Epidermal melanocyte (primary cell): ENCODE data around the gene ITGAE.
"Not testable (repeated sequence)": the region's sequence is repeated elsewhere in the genome, so short reads cannot be mapped to it uniquely, and the experiment has no call there.

Source experiments
- DNase-seq: peaks from one replicate; pipeline ENCODE4 v3.0.0; 2011; ENCODE audit warnings: low spot score; ENCODE audit not compliant: insufficient read length

Gene ITGAE

GRCh38 chr17:3800362-3801271, at the start of gene ITGAE:
Gene ITGAE (minus strand): TSS chr17:3801188. CDS start chr17:3801144, 44 bp downstream.
- DNase-seq: no peak

GRCh38 chr17:3848229-3848835, 47.3 kb upstream of the ITGAE start:
- no peak for DNase-seq

GRCh38 chr17:3847165-3847670, 46.2 kb upstream of the ITGAE start:
- no peak for DNase-seq

GRCh38 chr17:3846437-3847164, 45.6 kb upstream of the ITGAE start:
- peak; percentile 98 for DNase-seq

- no peak for DNase-seq
These were observed 44.8 kb upstream of the ITGAE start, which contains the start of gene NCBP3 for GRCh38 chr17:3845621-3846436. Gene NCBP3 (minus strand): TSS chr17:3846246. CDS start chr17:3846223, 23 bp downstream.

- no peak for DNase-seq
These were observed 44.3 kb upstream of the ITGAE start for GRCh38 chr17:3845291-3845620.

- DNase-seq: not testable (repeated sequence)
These were observed 43.6 kb upstream of the ITGAE start for GRCh38 chr17:3844556-3844955.

- no peak for DNase-seq
These were observed 43.0 kb upstream of the ITGAE start for GRCh38 chr17:3843935-3844516.

GRCh38 chr17:3838206-3838605, 37.2 kb upstream of the ITGAE start:
- DNase-seq: no peak

- DNase-seq: no peak
These were observed 35.6 kb upstream of the ITGAE start for GRCh38 chr17:3836551-3836950.

- no peak for DNase-seq
These were observed 34.6 kb upstream of the ITGAE start for GRCh38 chr17:3835410-3836229.

GRCh38 chr17:3834811-3835210, 33.8 kb upstream of the ITGAE start:
- DNase-seq: no peak

- no peak for DNase-seq
These were observed 27.9 kb upstream of the ITGAE start for GRCh38 chr17:3828852-3829232.

- no peak for DNase-seq
These were observed 27.3 kb upstream of the ITGAE start for GRCh38 chr17:3828151-3828851.

- DNase-seq: no peak
These were observed 26.3 kb upstream of the ITGAE start for GRCh38 chr17:3827124-3827773.

- DNase-seq: no peak
These were observed 25.2 kb upstream of the ITGAE start for GRCh38 chr17:3826191-3826590.

GRCh38 chr17:3821101-3821500, 20.1 kb upstream of the ITGAE start:
- no peak for DNase-seq

- no peak for DNase-seq
These were observed 17.8 kb upstream of the ITGAE start for GRCh38 chr17:3818786-3819185.
